Measurements from ENCODE around the gene KCNQ1OT1.

DNA sequence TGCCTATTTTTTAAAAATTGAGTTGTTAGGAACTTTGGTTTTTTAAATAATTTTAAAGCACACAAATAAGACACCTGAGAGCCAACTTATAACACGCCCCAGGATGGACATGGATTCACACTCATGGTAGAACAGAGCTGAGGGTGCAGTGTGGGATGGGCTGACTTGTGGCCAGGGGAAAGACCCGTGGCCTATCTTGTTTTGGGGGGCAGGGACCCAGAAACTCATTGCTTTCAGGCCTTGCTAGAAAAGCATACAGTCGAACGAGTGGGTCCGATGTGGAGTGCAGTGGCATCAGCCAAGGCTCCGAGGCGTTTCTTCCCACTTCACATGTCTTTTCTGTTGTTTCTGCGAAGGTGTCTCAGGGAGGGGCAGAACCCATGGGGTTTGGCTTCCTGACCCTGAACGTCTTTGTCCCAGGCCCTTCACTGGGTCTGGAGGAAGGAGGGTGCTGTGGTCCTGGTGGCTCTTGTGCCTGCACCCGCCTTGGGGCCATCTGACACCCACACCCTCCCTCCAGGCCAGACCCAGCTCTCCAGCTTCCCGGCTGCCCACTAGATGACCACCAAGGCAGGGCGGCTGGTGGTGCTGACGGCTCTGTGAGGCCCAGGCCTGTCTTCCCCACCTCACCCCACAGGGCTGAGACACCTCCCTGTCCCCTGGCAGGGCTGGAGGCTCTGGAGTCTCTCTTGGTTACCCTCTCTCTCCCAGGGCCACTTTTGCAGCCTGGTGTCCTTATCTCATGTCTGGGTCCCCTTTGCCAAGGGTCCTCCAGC is 134.2 kb downstream of the KCNQ1OT1 start:
- TF ChIP-seq ZNF565 (CRISPR knock-in tag; conservative IDR thresholded peaks at IDR 0.05; ENCODE audit: low read depth) (no peak), ZNF8 (CRISPR knock-in tag; IDR thresholded peaks at IDR 0.05) (no peak), ZNF70 (CRISPR knock-in tag; IDR thresholded peaks at IDR 0.05) (no peak), RARB (CRISPR knock-in tag; IDR thresholded peaks at IDR 0.05) (no peak), ESRRG (CRISPR knock-in tag; IDR thresholded peaks at IDR 0.05) (no peak), BACH2 (CRISPR knock-in tag; IDR thresholded peaks at IDR 0.05; ENCODE audit: borderline replicate concordance) (no peak), ZC3H10 (CRISPR knock-in tag; IDR thresholded peaks at IDR 0.05) (no peak), TCF4 (CRISPR knock-in tag; IDR thresholded peaks at IDR 0.05; ENCODE audit: borderline replicate concordance) (no peak), ISL1 (CRISPR knock-in tag; IDR thresholded peaks at IDR 0.05) (no peak)
- TF ChIP-seq, protein P1, sequence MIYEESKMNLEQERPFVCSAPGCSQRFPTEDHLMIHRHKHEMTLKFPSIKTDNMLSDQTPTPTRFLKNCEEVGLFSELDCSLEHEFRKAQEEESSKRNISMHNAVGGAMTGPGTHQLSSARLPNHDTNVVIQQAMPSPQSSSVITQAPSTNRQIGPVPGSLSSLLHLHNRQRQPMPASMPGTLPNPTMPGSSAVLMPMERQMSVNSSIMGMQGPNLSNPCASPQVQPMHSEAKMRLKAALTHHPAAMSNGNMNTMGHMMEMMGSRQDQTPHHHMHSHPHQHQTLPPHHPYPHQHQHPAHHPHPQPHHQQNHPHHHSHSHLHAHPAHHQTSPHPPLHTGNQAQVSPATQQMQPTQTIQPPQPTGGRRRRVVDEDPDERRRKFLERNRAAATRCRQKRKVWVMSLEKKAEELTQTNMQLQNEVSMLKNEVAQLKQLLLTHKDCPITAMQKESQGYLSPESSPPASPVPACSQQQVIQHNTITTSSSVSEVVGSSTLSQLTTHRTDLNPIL (CRISPR knock-in tag; IDR thresholded peaks at IDR 0.05; ENCODE audit: low read depth): no peak
- TF ChIP-seq, protein P2, sequence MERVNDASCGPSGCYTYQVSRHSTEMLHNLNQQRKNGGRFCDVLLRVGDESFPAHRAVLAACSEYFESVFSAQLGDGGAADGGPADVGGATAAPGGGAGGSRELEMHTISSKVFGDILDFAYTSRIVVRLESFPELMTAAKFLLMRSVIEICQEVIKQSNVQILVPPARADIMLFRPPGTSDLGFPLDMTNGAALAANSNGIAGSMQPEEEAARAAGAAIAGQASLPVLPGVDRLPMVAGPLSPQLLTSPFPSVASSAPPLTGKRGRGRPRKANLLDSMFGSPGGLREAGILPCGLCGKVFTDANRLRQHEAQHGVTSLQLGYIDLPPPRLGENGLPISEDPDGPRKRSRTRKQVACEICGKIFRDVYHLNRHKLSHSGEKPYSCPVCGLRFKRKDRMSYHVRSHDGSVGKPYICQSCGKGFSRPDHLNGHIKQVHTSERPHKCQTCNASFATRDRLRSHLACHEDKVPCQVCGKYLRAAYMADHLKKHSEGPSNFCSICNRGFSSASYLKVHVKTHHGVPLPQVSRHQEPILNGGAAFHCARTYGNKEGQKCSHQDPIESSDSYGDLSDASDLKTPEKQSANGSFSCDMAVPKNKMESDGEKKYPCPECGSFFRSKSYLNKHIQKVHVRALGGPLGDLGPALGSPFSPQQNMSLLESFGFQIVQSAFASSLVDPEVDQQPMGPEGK (CRISPR knock-in tag; IDR thresholded peaks at IDR 0.05; ENCODE audit: borderline replicate concordance): no peak
- TF ChIP-seq, protein P3, sequence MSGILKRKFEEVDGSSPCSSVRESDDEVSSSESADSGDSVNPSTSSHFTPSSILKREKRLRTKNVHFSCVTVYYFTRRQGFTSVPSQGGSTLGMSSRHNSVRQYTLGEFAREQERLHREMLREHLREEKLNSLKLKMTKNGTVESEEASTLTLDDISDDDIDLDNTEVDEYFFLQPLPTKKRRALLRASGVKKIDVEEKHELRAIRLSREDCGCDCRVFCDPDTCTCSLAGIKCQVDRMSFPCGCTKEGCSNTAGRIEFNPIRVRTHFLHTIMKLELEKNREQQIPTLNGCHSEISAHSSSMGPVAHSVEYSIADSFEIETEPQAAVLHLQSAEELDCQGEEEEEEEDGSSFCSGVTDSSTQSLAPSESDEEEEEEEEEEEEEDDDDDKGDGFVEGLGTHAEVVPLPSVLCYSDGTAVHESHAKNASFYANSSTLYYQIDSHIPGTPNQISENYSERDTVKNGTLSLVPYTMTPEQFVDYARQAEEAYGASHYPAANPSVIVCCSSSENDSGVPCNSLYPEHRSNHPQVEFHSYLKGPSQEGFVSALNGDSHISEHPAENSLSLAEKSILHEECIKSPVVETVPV (CRISPR knock-in tag; IDR thresholded peaks at IDR 0.05): no peak
- TF ChIP-seq, protein P4, sequence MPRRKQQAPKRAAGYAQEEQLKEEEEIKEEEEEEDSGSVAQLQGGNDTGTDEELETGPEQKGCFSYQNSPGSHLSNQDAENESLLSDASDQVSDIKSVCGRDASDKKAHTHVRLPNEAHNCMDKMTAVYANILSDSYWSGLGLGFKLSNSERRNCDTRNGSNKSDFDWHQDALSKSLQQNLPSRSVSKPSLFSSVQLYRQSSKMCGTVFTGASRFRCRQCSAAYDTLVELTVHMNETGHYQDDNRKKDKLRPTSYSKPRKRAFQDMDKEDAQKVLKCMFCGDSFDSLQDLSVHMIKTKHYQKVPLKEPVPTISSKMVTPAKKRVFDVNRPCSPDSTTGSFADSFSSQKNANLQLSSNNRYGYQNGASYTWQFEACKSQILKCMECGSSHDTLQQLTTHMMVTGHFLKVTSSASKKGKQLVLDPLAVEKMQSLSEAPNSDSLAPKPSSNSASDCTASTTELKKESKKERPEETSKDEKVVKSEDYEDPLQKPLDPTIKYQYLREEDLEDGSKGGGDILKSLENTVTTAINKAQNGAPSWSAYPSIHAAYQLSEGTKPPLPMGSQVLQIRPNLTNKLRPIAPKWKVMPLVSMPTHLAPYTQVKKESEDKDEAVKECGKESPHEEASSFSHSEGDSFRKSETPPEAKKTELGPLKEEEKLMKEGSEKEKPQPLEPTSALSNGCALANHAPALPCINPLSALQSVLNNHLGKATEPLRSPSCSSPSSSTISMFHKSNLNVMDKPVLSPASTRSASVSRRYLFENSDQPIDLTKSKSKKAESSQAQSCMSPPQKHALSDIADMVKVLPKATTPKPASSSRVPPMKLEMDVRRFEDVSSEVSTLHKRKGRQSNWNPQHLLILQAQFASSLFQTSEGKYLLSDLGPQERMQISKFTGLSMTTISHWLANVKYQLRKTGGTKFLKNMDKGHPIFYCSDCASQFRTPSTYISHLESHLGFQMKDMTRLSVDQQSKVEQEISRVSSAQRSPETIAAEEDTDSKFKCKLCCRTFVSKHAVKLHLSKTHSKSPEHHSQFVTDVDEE (CRISPR knock-in tag; IDR thresholded peaks at IDR 0.05): no peak
